Liver (tissue), 9 donors: ENCODE measurements around the gene ZFYVE1. TPM values are rescaled to one million over a fixed set of nuclear protein-coding genes. Genes with fewer than 3 reads are reported as not detected.

Experiments used
- DNase-seq: peaks from one replicate; pipeline ENCODE4 v3.0.0-alpha.2; 2017; ENCODE audit warnings: low spot score
- H3K27ac ChIP-seq, 2 donors: one replicate each; pipeline ENCODE4 v1.7.0; 2013; ENCODE audit warnings: inconsistent platforms in 2 of 2, low read length in 2 of 2, control low read depth in 1 of 2, low read depth in 1 of 2, mild to moderate bottlenecking in 1 of 2
- H3K27me3 ChIP-seq, 4 donors: one replicate each; pipeline versions ENCODE4 v1.6.1 to v1.7.0; 2013; ENCODE audit warnings: low read length in 3 of 4, inconsistent platforms in 1 of 4, mild to moderate bottlenecking in 1 of 4, moderate library complexity in 1 of 4; ENCODE audit not compliant: control insufficient read depth in 4 of 4, insufficient read depth in 4 of 4
- H3K36me3 ChIP-seq, 4 donors: one replicate each; pipeline versions ENCODE4 v1.6.1 to v1.7.0; 2013; ENCODE audit warnings: low read length in 3 of 4, mild to moderate bottlenecking in 3 of 4, low read depth in 1 of 4, moderate library complexity in 1 of 4; ENCODE audit not compliant: control insufficient read depth in 4 of 4, insufficient read depth in 3 of 4
- H3K4me1 ChIP-seq, 4 donors: one replicate each; pipeline versions ENCODE4 v1.6.1 to v1.7.0; 2013; ENCODE audit warnings: low read length in 3 of 4, mild to moderate bottlenecking in 3 of 4, moderate library complexity in 1 of 4; ENCODE audit not compliant: control insufficient read depth in 4 of 4, insufficient read depth in 4 of 4
- H3K4me3 ChIP-seq, 3 donors: one replicate each; pipeline versions ENCODE4 v1.6.1 to v1.7.0; 2013; ENCODE audit warnings: low read length in 3 of 3, control low read depth in 1 of 3, low read depth in 1 of 3, mild to moderate bottlenecking in 1 of 3
- H3K9ac ChIP-seq, 2 donors: one replicate each; pipeline ENCODE4 v1.7.0; 2013; ENCODE audit warnings: low read length in 2 of 2, mild to moderate bottlenecking in 2 of 2, moderate library complexity in 2 of 2, control low read depth in 1 of 2, low read depth in 1 of 2
- H3K9me3 ChIP-seq, 4 donors: one replicate each; pipeline versions ENCODE4 v1.6.1 to v1.7.0; 2013; ENCODE audit warnings: low read length in 3 of 4; ENCODE audit not compliant: control insufficient read depth in 4 of 4
- EGR1 ChIP-seq, 2 donors: IDR thresholded peaks; 2 replicates each; pipeline ENCODE4 v1.6.1; 2016 to 2018; ENCODE audit warnings: antibody characterized with exemption in 2 of 2, low read depth in 2 of 2
- FOXA1 ChIP-seq: IDR thresholded peaks from 2 replicates; pipeline ENCODE4 v1.6.1; 2016; ENCODE audit warnings: antibody characterized with exemption
- GABPA ChIP-seq, 2 donors: IDR thresholded peaks in 1 of 2; conservative IDR thresholded peaks in 1 of 2; 2 replicates each; pipeline ENCODE4 v1.6.1; 2016; ENCODE audit warnings: antibody characterized with exemption in 2 of 2, mild to moderate bottlenecking in 1 of 2, moderate library complexity in 1 of 2
- HNF4A ChIP-seq, 2 donors: conservative IDR thresholded peaks; 2 replicates each; pipeline ENCODE4 v1.6.1; 2016; ENCODE audit warnings: antibody characterized with exemption in 2 of 2, mild to moderate bottlenecking in 2 of 2
- HNF4G ChIP-seq: IDR thresholded peaks from 2 replicates; pipeline ENCODE4 v1.6.1; 2016; ENCODE audit warnings: antibody characterized with exemption
- JUND ChIP-seq, 2 donors: IDR thresholded peaks; 2 replicates each; pipeline ENCODE4 v1.6.1; 2016; ENCODE audit warnings: antibody characterized with exemption in 2 of 2
- NR2F2 ChIP-seq: IDR thresholded peaks from 2 replicates; pipeline ENCODE4 v1.6.1; 2016; ENCODE audit warnings: antibody characterized with exemption
- RAD21 ChIP-seq, 2 donors: IDR thresholded peaks; 2 replicates each; pipeline ENCODE4 v1.6.1; 2016; ENCODE audit warnings: antibody characterized with exemption in 2 of 2, mild to moderate bottlenecking in 2 of 2
- RXRA ChIP-seq, 2 donors: IDR thresholded peaks; 2 replicates each; pipeline ENCODE4 v1.6.1; 2017 to 2018; ENCODE audit warnings: antibody characterized with exemption in 2 of 2, mild to moderate bottlenecking in 1 of 2
- SP1 ChIP-seq: IDR thresholded peaks from 2 replicates; pipeline ENCODE4 v1.6.1; 2018; ENCODE audit warnings: antibody characterized with exemption, mild to moderate bottlenecking
- TAF1 ChIP-seq: conservative IDR thresholded peaks from 2 replicates; pipeline ENCODE4 v1.6.1; 2016; ENCODE audit warnings: antibody characterized with exemption, mild to moderate bottlenecking
- YY1 ChIP-seq: IDR thresholded peaks from 2 replicates; pipeline ENCODE4 v1.6.1; 2016; ENCODE audit warnings: antibody characterized with exemption, mild to moderate bottlenecking
- WGBS: extraction: QIAGEN DNeasy Blood & Tissue Kit; methylation state at CpG from one replicate; pipeline ENCODE4 v1.1.7; 2013; 5-methylcytosine and 5-hydroxymethylcytosine counted together
- polyA plus RNA-seq, 2 donors: library from polyadenylated mRNA; stranded (reverse) in 1 of 2; unstranded in 1 of 2; fragments of 200-250 nt in 1 of 2; fragments of >200 nt in 1 of 2; fragmentation: Nextera tagmentation in 1 of 2; extraction: Ambion mirVana in 1 of 2; gene quantifications; one replicate each; pipeline versions ENCODE4 v1.2.1 to v1.2.3, GENCODE V29; 2013 to 2015
- total RNA-seq, 2 donors: library from RNA; depleted of rRNA; stranded (reverse); fragments of >200 nt; gene quantifications; one replicate each; pipeline ENCODE4 v1.2.3, GENCODE V29; 2014
- TF ChIP-seq, protein P1 (sequence below): IDR thresholded peaks from 2 replicates; pipeline ENCODE4 v1.6.1; 2016; ENCODE audit warnings: antibody characterized with exemption
- TF ChIP-seq, protein P2 (sequence below): IDR thresholded peaks from 2 replicates; pipeline ENCODE4 v1.6.1; 2016; ENCODE audit warnings: antibody characterized with exemption
- TF ChIP-seq, protein P3 (sequence below): fragments of 150-350 bp; IDR thresholded peaks from 2 replicates; pipeline ENCODE4 v1.5.1; 2017; ENCODE audit warnings: improper control_type of control experiment, low read depth, low read length; ENCODE audit not compliant: missing input control
- TF ChIP-seq, protein P4 (sequence below): IDR thresholded peaks from 2 replicates; pipeline ENCODE4 v1.6.1; 2016; ENCODE audit warnings: antibody characterized with exemption
- TF ChIP-seq, protein P5 (sequence below): IDR thresholded peaks from 2 replicates; pipeline ENCODE4 v1.6.1; 2016; ENCODE audit warnings: antibody characterized with exemption, mild to moderate bottlenecking
- donor health status: healthy.
- donor health status: healthy.
- donor health status: healthy.
- donor health status: healthy.
- donor health status: healthy.

Gene ZFYVE1
- total and polyA plus RNA-seq, 4 donors, result 5.8 to 13.5 (median 7.9) TPM

DNA sequence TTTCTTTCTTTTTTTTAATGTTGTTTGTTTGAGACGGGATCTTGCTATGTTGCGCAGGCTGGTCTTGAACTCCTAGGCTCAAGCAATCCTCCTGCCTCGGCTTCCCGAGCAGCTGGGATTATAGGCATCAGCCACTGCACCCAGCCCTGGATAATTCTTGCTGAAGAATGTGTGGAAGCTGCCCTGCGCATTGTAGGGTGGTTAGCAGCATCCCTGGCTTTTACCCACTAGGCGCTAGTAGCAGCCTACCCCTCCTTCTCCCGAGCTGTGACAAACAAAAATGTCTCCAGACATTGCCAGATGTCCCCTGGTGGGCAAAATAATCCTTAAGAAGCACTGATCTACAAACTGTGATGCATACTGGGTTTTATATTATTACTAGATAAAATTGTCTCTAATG, 94.0 kb downstream of the ZFYVE1 start:
- Histone ChIP-seq H3K27me3 (no peaks in the 10 kb centered on the region), H3K9ac (no peak overlapping the region), H3K27ac (no peak overlapping the region), H3K9me3 (no peaks in the 10 kb centered on the region), H3K4me3 (no peak overlapping the region), H3K36me3 (peaks cover 0 to 2% (median under 1%) of the 10 kb centered on the region in 4 donors), H3K4me1 (no peaks in the 10 kb centered on the region)
- 89% methylated on average over 7 of the region's 7 CpGs for WGBS
- TF ChIP-seq TAF1, result no peak
- no peak for TF ChIP-seq HNF4A (conservative IDR thresholded peaks at IDR 0.05)
- TF ChIP-seq EGR1 (IDR thresholded peaks at IDR 0.05; ENCODE audit: low read depth in 2 of 2), result no peak
- TF ChIP-seq HNF4G, result no peak
- TF ChIP-seq RAD21 (IDR thresholded peaks at IDR 0.05), result no peak
- TF ChIP-seq, protein P1, sequence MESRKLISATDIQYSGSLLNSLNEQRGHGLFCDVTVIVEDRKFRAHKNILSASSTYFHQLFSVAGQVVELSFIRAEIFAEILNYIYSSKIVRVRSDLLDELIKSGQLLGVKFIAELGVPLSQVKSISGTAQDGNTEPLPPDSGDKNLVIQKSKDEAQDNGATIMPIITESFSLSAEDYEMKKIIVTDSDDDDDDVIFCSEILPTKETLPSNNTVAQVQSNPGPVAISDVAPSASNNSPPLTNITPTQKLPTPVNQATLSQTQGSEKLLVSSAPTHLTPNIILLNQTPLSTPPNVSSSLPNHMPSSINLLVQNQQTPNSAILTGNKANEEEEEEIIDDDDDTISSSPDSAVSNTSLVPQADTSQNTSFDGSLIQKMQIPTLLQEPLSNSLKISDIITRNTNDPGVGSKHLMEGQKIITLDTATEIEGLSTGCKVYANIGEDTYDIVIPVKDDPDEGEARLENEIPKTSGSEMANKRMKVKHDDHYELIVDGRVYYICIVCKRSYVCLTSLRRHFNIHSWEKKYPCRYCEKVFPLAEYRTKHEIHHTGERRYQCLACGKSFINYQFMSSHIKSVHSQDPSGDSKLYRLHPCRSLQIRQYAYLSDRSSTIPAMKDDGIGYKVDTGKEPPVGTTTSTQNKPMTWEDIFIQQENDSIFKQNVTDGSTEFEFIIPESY, result no peak
- no peak for TF ChIP-seq GABPA (IDR thresholded peaks at IDR 0.05 in 1 of 2, conservative IDR thresholded peaks at IDR 0.05 in 1 of 2)
- no peak for TF ChIP-seq JUND (IDR thresholded peaks at IDR 0.05)
- TF ChIP-seq, protein P2, sequence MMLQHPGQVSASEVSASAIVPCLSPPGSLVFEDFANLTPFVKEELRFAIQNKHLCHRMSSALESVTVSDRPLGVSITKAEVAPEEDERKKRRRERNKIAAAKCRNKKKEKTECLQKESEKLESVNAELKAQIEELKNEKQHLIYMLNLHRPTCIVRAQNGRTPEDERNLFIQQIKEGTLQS, result no peak
- TF ChIP-seq, protein P3, sequence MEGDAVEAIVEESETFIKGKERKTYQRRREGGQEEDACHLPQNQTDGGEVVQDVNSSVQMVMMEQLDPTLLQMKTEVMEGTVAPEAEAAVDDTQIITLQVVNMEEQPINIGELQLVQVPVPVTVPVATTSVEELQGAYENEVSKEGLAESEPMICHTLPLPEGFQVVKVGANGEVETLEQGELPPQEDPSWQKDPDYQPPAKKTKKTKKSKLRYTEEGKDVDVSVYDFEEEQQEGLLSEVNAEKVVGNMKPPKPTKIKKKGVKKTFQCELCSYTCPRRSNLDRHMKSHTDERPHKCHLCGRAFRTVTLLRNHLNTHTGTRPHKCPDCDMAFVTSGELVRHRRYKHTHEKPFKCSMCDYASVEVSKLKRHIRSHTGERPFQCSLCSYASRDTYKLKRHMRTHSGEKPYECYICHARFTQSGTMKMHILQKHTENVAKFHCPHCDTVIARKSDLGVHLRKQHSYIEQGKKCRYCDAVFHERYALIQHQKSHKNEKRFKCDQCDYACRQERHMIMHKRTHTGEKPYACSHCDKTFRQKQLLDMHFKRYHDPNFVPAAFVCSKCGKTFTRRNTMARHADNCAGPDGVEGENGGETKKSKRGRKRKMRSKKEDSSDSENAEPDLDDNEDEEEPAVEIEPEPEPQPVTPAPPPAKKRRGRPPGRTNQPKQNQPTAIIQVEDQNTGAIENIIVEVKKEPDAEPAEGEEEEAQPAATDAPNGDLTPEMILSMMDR, result no peak
- TF ChIP-seq FOXA1, result no peak
- no peak for TF ChIP-seq NR2F2
- no peak for TF ChIP-seq RXRA (IDR thresholded peaks at IDR 0.05)
- no peak for TF ChIP-seq YY1
- TF ChIP-seq, protein P4, sequence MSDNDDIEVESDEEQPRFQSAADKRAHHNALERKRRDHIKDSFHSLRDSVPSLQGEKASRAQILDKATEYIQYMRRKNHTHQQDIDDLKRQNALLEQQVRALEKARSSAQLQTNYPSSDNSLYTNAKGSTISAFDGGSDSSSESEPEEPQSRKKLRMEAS, result no peak
- no peak for TF ChIP-seq SP1
- TF ChIP-seq, protein P5, sequence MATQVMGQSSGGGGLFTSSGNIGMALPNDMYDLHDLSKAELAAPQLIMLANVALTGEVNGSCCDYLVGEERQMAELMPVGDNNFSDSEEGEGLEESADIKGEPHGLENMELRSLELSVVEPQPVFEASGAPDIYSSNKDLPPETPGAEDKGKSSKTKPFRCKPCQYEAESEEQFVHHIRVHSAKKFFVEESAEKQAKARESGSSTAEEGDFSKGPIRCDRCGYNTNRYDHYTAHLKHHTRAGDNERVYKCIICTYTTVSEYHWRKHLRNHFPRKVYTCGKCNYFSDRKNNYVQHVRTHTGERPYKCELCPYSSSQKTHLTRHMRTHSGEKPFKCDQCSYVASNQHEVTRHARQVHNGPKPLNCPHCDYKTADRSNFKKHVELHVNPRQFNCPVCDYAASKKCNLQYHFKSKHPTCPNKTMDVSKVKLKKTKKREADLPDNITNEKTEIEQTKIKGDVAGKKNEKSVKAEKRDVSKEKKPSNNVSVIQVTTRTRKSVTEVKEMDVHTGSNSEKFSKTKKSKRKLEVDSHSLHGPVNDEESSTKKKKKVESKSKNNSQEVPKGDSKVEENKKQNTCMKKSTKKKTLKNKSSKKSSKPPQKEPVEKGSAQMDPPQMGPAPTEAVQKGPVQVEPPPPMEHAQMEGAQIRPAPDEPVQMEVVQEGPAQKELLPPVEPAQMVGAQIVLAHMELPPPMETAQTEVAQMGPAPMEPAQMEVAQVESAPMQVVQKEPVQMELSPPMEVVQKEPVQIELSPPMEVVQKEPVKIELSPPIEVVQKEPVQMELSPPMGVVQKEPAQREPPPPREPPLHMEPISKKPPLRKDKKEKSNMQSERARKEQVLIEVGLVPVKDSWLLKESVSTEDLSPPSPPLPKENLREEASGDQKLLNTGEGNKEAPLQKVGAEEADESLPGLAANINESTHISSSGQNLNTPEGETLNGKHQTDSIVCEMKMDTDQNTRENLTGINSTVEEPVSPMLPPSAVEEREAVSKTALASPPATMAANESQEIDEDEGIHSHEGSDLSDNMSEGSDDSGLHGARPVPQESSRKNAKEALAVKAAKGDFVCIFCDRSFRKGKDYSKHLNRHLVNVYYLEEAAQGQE, result no peak
- DNase-seq, result no peak
